T-helper 1 cell treated with Interleukin-12 subunit alpha and Interleukin-12 subunit beta and Interleukin-4 antibody, amounts not matched to agents 30 μg/mL and 1 μg/mL, for 36 hours (primary cell): Measurements from ENCODE around the gene AKIRIN1.
"Not testable (repeated sequence)": the region's sequence is repeated elsewhere in the genome, so short reads cannot be mapped to it uniquely, and the experiment has no call there.

Experiments used
- H3K27ac Mint-ChIP-seq: one replicate; pipeline ENCODE4 v1.8.0; 2021; ENCODE audit warnings: mild to moderate bottlenecking, mixed read lengths
- H3K27me3 Mint-ChIP-seq: one replicate; pipeline ENCODE4 v1.8.0; 2021; ENCODE audit warnings: low read depth, mixed read lengths
- H3K36me3 Mint-ChIP-seq: one replicate; pipeline ENCODE4 v1.8.0; 2021; ENCODE audit warnings: low read depth, mixed read lengths
- H3K4me1 Mint-ChIP-seq: one replicate; pipeline ENCODE4 v1.8.0; 2021; ENCODE audit warnings: low read depth, mixed read lengths
- H3K4me3 Mint-ChIP-seq: one replicate; pipeline ENCODE4 v1.8.0; 2021; ENCODE audit warnings: mild to moderate bottlenecking, moderate library complexity, mixed read lengths
- H3K9me3 Mint-ChIP-seq: one replicate; pipeline ENCODE4 v1.8.0; 2021; ENCODE audit warnings: mixed read lengths

The AKIRIN1 gene

DNA sequence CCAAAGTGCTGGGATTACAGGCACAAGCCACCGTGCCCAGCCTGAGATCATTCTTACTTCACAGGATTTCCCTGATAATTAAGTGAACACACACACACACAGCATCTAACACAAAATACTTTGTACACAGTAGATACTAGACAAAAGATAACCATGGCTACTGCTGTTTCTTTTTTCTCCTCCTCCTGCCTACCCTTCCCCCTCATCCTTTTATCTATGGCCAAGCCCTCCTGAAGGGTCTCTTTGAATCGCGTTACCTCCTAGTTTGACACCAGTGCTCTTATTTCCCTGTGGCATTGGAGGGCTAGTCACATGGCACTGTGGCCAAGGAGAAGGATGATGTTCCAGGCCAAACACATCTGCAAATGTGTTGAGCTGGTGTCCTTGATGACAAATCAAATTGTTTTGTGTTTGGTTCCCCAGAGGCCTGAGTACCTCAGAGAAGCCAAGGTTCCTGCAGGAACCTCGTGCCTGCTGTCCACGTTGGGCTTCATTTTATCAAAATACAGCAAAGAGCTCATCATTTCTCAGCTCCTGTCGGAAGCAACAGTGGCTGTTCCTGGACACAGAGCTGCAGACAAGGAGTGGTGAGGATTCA is 55.6 kb downstream of the AKIRIN1 start:
- no peak overlapping the region for H3K4me3 Mint-ChIP-seq

DNA sequence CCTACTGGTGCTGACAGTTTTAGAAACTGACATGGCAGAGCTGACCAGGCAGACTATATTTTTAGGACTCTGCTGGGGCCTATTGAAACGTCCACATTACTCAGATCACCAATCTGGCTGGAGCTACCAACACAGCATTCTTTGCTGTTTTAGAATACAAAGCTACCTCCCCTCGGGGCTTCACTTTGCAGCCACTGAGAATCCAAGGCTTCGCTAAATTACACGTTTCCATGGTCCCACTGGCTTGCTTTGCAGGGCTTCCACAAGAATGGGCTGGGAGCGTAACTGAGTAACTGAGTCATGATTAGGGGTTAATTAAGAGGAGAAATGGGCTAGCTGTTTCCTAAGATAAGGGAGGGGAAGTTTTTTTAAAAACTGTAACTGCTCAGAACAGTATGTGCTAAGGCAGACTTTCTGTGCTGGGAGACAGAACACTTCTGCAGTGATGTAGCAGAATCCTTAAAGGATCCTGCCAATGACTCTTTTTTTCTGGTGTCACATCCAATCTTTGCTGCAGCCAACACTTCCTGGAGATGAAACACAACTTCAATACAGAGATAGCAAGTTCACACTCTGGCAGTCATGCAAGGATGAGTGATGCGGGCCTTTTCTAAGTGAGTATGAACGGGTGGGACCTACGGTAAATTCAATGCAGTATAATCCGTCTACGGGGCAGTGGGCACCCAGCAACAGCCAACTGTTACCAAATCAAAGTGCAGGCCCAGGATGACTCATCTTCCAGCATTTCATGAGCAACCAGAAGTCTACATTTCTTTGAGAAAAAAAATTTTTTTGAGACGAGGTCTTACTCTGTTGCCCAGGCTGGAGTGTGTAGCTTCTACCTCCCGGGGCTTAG is 56.5 kb downstream of the AKIRIN1 start:
- Mint-ChIP-seq H3K27ac (no peak overlapping the region), H3K4me1 (peaks cover 6% of the 10 kb centered on the region), H3K9me3 (no peaks in the 10 kb centered on the region), H3K36me3 (peaks cover 6% of the 10 kb centered on the region), H3K27me3 (no peaks in the 10 kb centered on the region), H3K4me3 (no peak overlapping the region)

More for the DNA sequence above, 55.6 kb downstream of the AKIRIN1 start:
- Mint-ChIP-seq H3K36me3 (peaks cover 7% of the 10 kb centered on the region), H3K4me1 (peaks cover 7% of the 10 kb centered on the region), H3K9me3 (no peaks in the 10 kb centered on the region), H3K27me3 (no peaks in the 10 kb centered on the region), H3K27ac (no peak overlapping the region)

GRCh38 chr1:39048745-39049370 is 57.8 kb downstream of the AKIRIN1 start:
- H3K9me3 Mint-ChIP-seq = no peaks in the 10 kb centered on the region
- no peak overlapping the region for H3K4me3 Mint-ChIP-seq
- peaks cover 2% of the 10 kb centered on the region for H3K36me3 Mint-ChIP-seq
- H3K4me1 Mint-ChIP-seq = peaks cover 5% of the 10 kb centered on the region
- H3K27me3 Mint-ChIP-seq = no peaks in the 10 kb centered on the region
- H3K27ac Mint-ChIP-seq = no peak overlapping the region

GRCh38 chr1:39050001-39050400 is 58.9 kb downstream of the AKIRIN1 start:
- H3K36me3 Mint-ChIP-seq = peaks cover 2% of the 10 kb centered on the region
- H3K4me1 Mint-ChIP-seq = peaks cover 5% of the 10 kb centered on the region
- no peak overlapping the region for H3K27ac Mint-ChIP-seq
- H3K9me3 Mint-ChIP-seq = no peaks in the 10 kb centered on the region
- no peaks in the 10 kb centered on the region for H3K27me3 Mint-ChIP-seq
- no peak overlapping the region for H3K4me3 Mint-ChIP-seq

GRCh38 chr1:39051193-39051850 is 60.2 kb downstream of the AKIRIN1 start:
- not testable (repeated sequence) for H3K36me3 Mint-ChIP-seq, H3K4me3 Mint-ChIP-seq, H3K9me3 Mint-ChIP-seq, H3K4me1 Mint-ChIP-seq, H3K27ac Mint-ChIP-seq, H3K27me3 Mint-ChIP-seq

DNA sequence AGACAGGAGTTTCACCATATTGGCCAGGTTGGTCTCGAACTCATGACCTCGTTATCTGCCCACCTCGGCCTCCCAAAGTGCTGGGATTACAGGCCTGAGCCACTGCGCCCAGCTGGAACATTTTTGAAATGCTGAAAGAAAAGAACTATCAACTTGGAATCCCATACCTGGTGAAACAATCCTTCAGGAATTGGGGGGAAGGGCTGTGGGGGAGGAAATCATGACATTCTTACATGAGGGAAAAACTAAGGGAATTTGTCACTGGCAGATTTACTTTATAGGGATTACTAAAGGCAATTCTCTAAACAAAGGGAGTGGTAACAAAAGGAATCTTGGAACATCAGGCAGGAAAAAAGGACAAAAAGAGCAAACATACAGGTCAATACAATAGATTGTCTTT is 60.9 kb downstream of the AKIRIN1 start:
- no peaks in the 10 kb centered on the region for H3K9me3 Mint-ChIP-seq
- H3K27ac Mint-ChIP-seq = no peak overlapping the region
- no peaks in the 10 kb centered on the region for H3K27me3 Mint-ChIP-seq
- peaks cover 5% of the 10 kb centered on the region for H3K4me1 Mint-ChIP-seq
- H3K4me3 Mint-ChIP-seq = no peak overlapping the region
- H3K36me3 Mint-ChIP-seq = no peaks in the 10 kb centered on the region

- H3K9me3 Mint-ChIP-seq, H3K4me1 Mint-ChIP-seq, H3K4me3 Mint-ChIP-seq, H3K27ac Mint-ChIP-seq, H3K27me3 Mint-ChIP-seq, H3K36me3 Mint-ChIP-seq: not testable (repeated sequence)
These were observed 64.2 kb downstream of the AKIRIN1 start for GRCh38 chr1:39055213-39055710.
